DND-41 (cell line): Measurements from ENCODE around the gene RIN3.

Source experiments
- EZH2 ChIP-seq: IDR thresholded peaks from 3 replicates; pipeline ENCODE4 v1.6.1; 2012; ENCODE audit warnings: borderline replicate concordance, low read depth, mild to moderate bottlenecking, moderate library complexity, low read length, inconsistent platforms; ENCODE audit not compliant: severe bottlenecking
- TF ChIP-seq, protein P1 (sequence below): IDR thresholded peaks from 2 replicates; pipeline ENCODE4 v1.5.1; 2012; ENCODE audit warnings: borderline replicate concordance, low read length, moderate library complexity, mild to moderate bottlenecking; ENCODE audit not compliant: poor library complexity, severe bottlenecking; ENCODE audit errors: extremely low read depth

DNA sequence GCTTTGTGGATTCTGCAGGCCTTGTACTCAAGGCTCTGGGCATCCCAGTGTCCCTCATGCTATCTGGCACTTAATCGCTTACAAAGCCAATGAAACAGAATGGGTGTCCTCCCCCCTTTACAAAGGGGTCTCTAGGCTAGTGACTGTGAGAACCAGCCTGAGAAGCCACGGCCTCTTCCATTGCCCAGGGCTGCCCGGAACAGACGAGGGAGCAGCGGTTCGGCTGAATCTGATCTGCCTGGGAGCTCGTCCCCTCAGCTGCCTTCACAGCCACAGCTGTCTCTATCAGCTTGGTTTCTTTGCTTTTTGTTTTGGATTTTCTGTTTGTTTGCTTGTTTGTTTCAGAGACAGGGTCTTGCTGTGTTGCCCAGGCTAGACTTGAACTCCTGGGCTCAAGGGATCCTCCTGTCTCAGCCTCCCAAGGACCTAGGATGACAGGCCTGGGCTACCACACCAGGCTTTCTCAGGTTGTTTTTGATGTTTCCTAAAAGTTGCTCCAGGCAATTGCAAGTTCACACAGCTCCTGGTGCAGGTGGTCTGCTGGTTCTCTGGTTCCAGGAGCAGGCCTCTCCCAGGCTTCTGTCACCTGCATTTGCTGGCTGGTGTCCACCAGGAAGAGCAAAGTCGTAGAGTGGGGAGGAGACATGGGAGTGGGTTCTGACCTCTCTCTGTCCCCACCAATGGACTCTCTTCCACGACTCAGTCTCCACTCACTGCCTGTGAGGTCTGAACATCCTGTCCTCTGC, 10.9 kb upstream of the RIN3 start:
- TF ChIP-seq, protein P1, sequence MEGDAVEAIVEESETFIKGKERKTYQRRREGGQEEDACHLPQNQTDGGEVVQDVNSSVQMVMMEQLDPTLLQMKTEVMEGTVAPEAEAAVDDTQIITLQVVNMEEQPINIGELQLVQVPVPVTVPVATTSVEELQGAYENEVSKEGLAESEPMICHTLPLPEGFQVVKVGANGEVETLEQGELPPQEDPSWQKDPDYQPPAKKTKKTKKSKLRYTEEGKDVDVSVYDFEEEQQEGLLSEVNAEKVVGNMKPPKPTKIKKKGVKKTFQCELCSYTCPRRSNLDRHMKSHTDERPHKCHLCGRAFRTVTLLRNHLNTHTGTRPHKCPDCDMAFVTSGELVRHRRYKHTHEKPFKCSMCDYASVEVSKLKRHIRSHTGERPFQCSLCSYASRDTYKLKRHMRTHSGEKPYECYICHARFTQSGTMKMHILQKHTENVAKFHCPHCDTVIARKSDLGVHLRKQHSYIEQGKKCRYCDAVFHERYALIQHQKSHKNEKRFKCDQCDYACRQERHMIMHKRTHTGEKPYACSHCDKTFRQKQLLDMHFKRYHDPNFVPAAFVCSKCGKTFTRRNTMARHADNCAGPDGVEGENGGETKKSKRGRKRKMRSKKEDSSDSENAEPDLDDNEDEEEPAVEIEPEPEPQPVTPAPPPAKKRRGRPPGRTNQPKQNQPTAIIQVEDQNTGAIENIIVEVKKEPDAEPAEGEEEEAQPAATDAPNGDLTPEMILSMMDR, result no peak
- TF ChIP-seq EZH2, result no peak
